Activated T-cell treated with anti-CD3 and anti-CD28 coated beads, Interleukin-2, amount 50 U/mL, for 72 hours (primary cell): Measurements from ENCODE around the gene UPP1. TPM values are rescaled to one million over a fixed set of nuclear protein-coding genes. Genes with fewer than 3 reads are reported as not detected.

Experiments
- ATAC-seq, 2 donors: fragments of 150-1000 bp; cut with Tn5 transposase; replicated peaks in 1 of 2; 2 replicates each; pipeline ENCODE4 v1.10.0; 2021; ENCODE audit warnings: moderate library complexity in 2 of 2, mild to moderate bottlenecking in 1 of 2
- DNase-seq, 2 donors: peaks; one replicate each; pipeline ENCODE4 v3.0.0; 2021 to 2022; ENCODE audit warnings: mixed read lengths in 1 of 2
- H3K27ac Mint-ChIP-seq: one replicate; pipeline ENCODE4 v1.8.0; 2022; ENCODE audit warnings: mild to moderate bottlenecking, moderate library complexity, mixed read lengths
- H3K27me3 Mint-ChIP-seq: one replicate; pipeline ENCODE4 v1.8.0; 2022; ENCODE audit warnings: low read depth, mixed read lengths
- H3K36me3 Mint-ChIP-seq, 2 donors: one replicate each; pipeline ENCODE4 v1.8.0; 2022; ENCODE audit warnings: mixed read lengths in 2 of 2, mild to moderate bottlenecking in 1 of 2; ENCODE audit not compliant: insufficient read depth in 2 of 2
- H3K4me1 Mint-ChIP-seq: one replicate; pipeline ENCODE4 v1.8.0; 2022; ENCODE audit warnings: low read depth, mixed read lengths
- H3K4me3 Mint-ChIP-seq, 2 donors: one replicate each; pipeline ENCODE4 v1.8.0; 2022; ENCODE audit warnings: mild to moderate bottlenecking in 2 of 2, mixed read lengths in 2 of 2, moderate library complexity in 2 of 2
- H3K9me3 Mint-ChIP-seq, 2 donors: one replicate each; pipeline ENCODE4 v1.8.0; 2022; ENCODE audit warnings: mixed read lengths in 2 of 2
- total RNA-seq, 2 donors: library from RNA; stranded (reverse); gene quantifications; one replicate each; pipeline ENCODE4 v1.2.3, GENCODE V29; 2022

UPP1 gene
- total RNA-seq, result 100 to 1,000 TPM in 1 of 2 donors, 10 to 100 TPM in 1; 92.2 to 122 TPM

DNA sequence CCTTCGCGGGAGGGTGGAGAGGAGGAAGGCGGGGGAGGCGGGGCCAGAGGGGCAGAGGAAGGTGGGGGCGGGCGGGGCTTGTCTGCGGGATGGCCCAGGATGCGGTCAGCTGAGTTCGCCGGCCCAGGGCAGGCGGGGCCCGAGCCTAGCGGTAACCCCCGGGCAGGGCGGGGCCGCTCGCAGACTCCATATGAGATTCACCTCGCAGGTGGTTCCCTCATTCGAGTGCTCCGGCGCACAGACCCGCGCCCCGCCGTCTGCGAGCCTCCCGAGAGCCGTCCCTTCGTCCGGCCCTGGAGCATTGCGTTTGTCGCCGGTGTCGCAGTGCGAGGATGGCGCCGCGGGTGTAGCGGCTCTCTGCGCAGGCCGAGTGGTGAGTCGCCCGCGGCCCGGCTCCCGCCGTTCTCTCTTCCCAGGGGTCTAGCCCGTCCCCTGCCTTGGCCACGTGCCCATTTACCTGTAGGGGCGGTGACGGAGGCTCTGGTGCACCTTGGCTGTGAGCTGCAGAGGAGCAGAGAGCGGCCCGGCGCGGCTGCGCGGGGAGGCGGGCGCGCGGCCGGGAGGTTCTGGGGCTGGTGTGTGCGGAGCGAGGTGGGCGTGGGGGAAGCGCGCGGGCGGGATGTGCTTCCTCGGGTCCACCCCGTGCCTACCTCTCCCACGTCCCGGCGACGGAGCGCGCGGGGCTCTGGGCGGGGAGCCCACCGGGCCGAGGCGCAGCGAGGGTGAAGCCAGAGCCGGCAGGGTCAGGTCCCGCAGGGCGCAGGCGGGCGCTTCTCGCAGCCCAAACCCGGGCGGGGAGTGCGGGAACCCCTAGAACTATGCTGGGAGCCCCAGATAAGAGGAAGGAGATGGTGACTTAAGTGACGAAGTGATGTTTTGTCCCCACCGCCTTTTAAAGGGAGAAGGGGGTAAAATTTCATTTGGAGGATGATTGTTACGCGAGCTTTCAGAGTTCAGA is at the start of gene UPP1:
TSS of gene UPP1 (plus strand) at position 220 of the 958 bp plus-strand sequence. CDS start 5,519 bp downstream, outside the sequence.
- ATAC-seq (peak; percentile 73 to 74), DNase-seq (peak; percentile 93 to 94)
- Mint-ChIP-seq H3K27me3 (no peaks in the 10 kb centered on the region), H3K4me3 (peak within 1 kb of the TSS; percentile 87 to 98), H3K36me3 (peaks cover 8 to 17% of the 10 kb centered on the region in 2 donors), H3K9me3 (no peaks in the 10 kb centered on the region), H3K4me1 (peaks cover 83% of the 10 kb centered on the region), H3K27ac (peak within 1 kb of the TSS; percentile 92)

DNA sequence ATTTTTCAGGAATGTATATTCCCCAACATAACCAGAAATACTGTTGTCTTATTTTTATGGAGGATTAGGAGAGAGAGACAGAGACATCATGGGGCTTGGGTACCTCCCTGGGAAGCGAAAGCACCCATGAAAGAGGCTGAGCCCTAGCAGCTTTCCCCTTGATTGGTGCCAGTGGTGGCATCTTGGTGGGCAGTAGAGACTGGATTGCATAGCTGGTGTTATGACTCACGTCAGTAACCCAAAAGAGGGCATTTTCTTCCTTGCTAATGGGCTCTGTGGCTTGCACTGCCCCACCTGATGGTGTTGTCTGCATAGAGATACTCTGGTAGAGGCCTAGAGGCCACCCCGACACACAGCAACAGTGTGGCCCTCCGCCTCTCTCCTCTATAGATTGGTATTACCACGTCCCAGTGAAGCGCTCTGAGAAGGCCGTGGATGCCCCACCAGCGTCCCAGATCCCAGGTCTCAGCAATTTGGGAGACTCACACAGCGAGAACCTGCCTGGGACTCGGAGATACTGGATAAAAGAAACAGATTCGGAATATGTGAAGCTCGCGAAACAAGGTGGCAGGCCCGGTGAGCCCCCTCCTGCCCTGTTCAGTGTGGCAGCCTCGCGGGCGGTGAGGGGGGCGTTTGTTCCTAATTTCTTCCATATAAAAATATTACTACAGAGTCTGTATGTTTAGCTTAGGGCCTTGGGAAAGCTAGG is 48.0 kb upstream of the UPP1 start:
- peaks cover 25% of the 10 kb centered on the region for H3K27me3 Mint-ChIP-seq
- no peaks in the 10 kb centered on the region for H3K36me3 Mint-ChIP-seq
- ATAC-seq (peak; percentile 19 to 32), DNase-seq (no peak)
- H3K9me3 Mint-ChIP-seq, result no peaks in the 10 kb centered on the region
- peak overlapping the region; percentile 29 to 59 for H3K4me3 Mint-ChIP-seq
- peak overlapping the region; percentile 72 for H3K27ac Mint-ChIP-seq
- H3K4me1 Mint-ChIP-seq, result peaks cover 23% of the 10 kb centered on the region

DNA sequence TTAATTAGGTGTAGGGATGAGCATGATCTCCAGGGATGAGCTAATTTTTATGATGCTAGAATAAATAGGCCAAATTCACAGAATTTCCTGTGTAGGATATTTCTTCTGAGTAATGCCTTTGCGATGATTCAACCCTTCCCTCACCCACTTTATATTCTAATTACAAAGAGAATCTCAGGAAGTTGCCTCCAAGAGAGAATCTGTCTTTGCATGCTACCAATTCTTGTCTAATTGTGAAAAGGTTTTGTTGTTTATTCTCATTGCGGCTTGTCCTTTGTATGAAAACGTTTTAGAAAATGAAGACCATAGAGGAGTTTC is 47.5 kb upstream of the UPP1 start:
- peak; percentile 52 to 66 for ATAC-seq

GRCh38 chr7:48042216-48042615 is 46.8 kb upstream of the UPP1 start:
- Mint-ChIP-seq H3K9me3 (no peaks in the 10 kb centered on the region), H3K36me3 (no peaks in the 10 kb centered on the region), H3K4me1 (peaks cover 20% of the 10 kb centered on the region), H3K27ac (peak overlapping the region; percentile 78), H3K27me3 (peaks cover 14% of the 10 kb centered on the region), H3K4me3 (peak overlapping the region in 1 of 2 donors; percentile 59)
- ATAC-seq, result no peak
- no peak for DNase-seq

More for the DNA sequence above, 47.5 kb upstream of the UPP1 start:
- Mint-ChIP-seq H3K9me3 (no peaks in the 10 kb centered on the region), H3K27me3 (peaks cover 20% of the 10 kb centered on the region), H3K36me3 (no peaks in the 10 kb centered on the region), H3K27ac (peak overlapping the region; percentile 72), H3K4me1 (peaks cover 20% of the 10 kb centered on the region), H3K4me3 (peak overlapping the region in 1 of 2 donors; percentile 59)
- no peak for DNase-seq

GRCh38 chr7:48042636-48043035 is 46.4 kb upstream of the UPP1 start:
- H3K9me3 Mint-ChIP-seq, result no peaks in the 10 kb centered on the region
- peaks cover 10% of the 10 kb centered on the region for H3K27me3 Mint-ChIP-seq
- no peak overlapping the region for H3K27ac Mint-ChIP-seq
- H3K4me1 Mint-ChIP-seq, result peaks cover 20% of the 10 kb centered on the region
- H3K36me3 Mint-ChIP-seq, result no peaks in the 10 kb centered on the region
- DNase-seq (no peak), ATAC-seq (peak in 1 of 2 donors; percentile 16)
- H3K4me3 Mint-ChIP-seq, result no peak overlapping the region

- DNase-seq, result no peak
- Mint-ChIP-seq H3K27ac (no peak overlapping the region), H3K4me1 (peaks cover 24% of the 10 kb centered on the region)
Observed at GRCh38 chr7:48045195-48045765, 43.8 kb upstream of the UPP1 start.

GRCh38 chr7:48046458-48046857 is 42.6 kb upstream of the UPP1 start:
- DNase-seq (no peak), ATAC-seq (no peak)
- no peaks in the 10 kb centered on the region for H3K9me3 Mint-ChIP-seq
- H3K4me3 Mint-ChIP-seq, result no peak overlapping the region
- no peaks in the 10 kb centered on the region for H3K27me3 Mint-ChIP-seq
- no peak overlapping the region for H3K27ac Mint-ChIP-seq
- H3K36me3 Mint-ChIP-seq, result no peaks in the 10 kb centered on the region
- peaks cover 14% of the 10 kb centered on the region for H3K4me1 Mint-ChIP-seq

More at GRCh38 chr7:48045195-48045765, 43.8 kb upstream of the UPP1 start:
- Mint-ChIP-seq H3K4me3 (no peak overlapping the region), H3K27me3 (no peaks in the 10 kb centered on the region), H3K36me3 (no peaks in the 10 kb centered on the region), H3K9me3 (no peaks in the 10 kb centered on the region)
- no peak for ATAC-seq

DNA sequence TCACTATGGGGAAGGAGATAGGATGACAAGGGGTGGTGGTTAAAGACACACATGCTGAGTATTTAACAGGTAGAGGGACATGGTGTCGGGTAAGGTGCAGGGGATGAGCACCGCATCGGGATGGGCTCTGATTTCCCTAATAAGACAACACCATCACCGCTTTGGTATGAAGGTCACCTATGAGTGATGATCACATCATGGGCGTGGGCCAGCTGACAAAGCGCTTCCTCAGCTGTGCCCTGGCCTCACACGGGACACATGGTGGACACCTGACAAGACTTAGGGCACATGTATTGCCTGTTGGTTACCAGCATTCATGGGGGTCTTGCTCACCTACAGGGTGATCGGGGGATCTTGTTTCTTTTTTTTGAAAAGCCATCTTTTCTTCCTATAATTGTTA is 41.0 kb upstream of the UPP1 start:
- H3K27me3 Mint-ChIP-seq, result no peaks in the 10 kb centered on the region
- DNase-seq (no peak), ATAC-seq (no peak)
- H3K4me3 Mint-ChIP-seq, result no peak overlapping the region
- H3K4me1 Mint-ChIP-seq, result peaks cover 14% of the 10 kb centered on the region
- no peak overlapping the region for H3K27ac Mint-ChIP-seq
- H3K9me3 Mint-ChIP-seq, result no peaks in the 10 kb centered on the region
- H3K36me3 Mint-ChIP-seq, result no peaks in the 10 kb centered on the region

GRCh38 chr7:48049850-48050249 is 39.2 kb upstream of the UPP1 start:
- H3K27ac Mint-ChIP-seq, result no peak overlapping the region
- no peak for ATAC-seq
- no peaks in the 10 kb centered on the region for H3K36me3 Mint-ChIP-seq

DNA sequence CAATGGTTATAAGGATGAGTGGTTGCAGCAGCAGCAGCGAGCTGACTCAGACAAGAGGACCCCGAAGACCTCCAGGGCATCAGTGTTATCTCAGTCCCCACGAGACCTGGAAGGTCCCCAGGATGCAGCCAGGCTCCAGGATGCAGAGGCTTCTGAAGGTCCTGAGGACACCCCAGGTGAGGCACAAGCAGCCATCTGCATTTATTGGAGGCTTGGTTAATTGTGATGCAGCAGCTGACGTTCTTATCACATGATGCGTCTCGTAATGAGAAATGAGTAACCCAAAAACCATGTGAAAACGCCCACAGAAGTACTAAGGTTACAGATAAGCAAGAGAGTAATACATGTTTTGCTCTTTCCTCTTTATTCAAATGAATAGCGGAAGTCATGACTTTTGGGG is 36.3 kb upstream of the UPP1 start:
- peak in 1 of 2 donors; percentile 25 for DNase-seq
- peaks cover 0 to 5% of the 10 kb centered on the region in 2 donors for H3K36me3 Mint-ChIP-seq
- no peaks in the 10 kb centered on the region for H3K27me3 Mint-ChIP-seq

More at GRCh38 chr7:48049850-48050249, 39.2 kb upstream of the UPP1 start:
- no peak for DNase-seq
- Mint-ChIP-seq H3K4me3 (no peak overlapping the region), H3K4me1 (peaks cover 14% of the 10 kb centered on the region), H3K27me3 (no peaks in the 10 kb centered on the region), H3K9me3 (no peaks in the 10 kb centered on the region)

DNA sequence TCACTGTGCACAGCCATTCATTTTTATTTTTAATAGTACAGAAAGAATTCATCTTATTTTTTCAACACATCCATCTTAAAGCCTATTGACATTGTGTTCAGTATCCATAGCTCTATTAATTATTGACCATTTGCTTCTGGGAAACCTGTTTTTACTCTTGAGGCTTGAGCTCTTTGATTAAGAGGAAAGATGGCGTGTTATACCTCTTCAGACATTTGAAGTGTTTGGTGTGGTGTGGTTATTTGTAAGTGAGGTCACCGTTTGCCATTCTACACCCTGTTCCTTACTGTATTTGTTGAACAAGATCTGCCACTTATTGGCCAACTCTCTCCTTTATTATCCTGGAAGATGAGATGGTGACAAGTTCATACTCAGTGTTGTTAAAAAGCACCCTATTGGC is 35.3 kb upstream of the UPP1 start:
- DNase-seq (no peak), ATAC-seq (no peak)
- no peaks in the 10 kb centered on the region for H3K27me3 Mint-ChIP-seq
- peaks cover 0 to 5% of the 10 kb centered on the region in 2 donors for H3K36me3 Mint-ChIP-seq
- peaks cover 2 to 4% of the 10 kb centered on the region in 2 donors for H3K9me3 Mint-ChIP-seq
- H3K4me3 Mint-ChIP-seq, result no peak overlapping the region
- H3K4me1 Mint-ChIP-seq, result peaks cover 14% of the 10 kb centered on the region
- H3K27ac Mint-ChIP-seq, result no peak overlapping the region

More for the DNA sequence above, 36.3 kb upstream of the UPP1 start:
- peak; percentile 78 to 82 for ATAC-seq
- no peak overlapping the region for H3K4me3 Mint-ChIP-seq
- peaks cover 2% of the 10 kb centered on the region in 2 donors for H3K9me3 Mint-ChIP-seq
- peaks cover 14% of the 10 kb centered on the region for H3K4me1 Mint-ChIP-seq
- no peak overlapping the region for H3K27ac Mint-ChIP-seq

DNA sequence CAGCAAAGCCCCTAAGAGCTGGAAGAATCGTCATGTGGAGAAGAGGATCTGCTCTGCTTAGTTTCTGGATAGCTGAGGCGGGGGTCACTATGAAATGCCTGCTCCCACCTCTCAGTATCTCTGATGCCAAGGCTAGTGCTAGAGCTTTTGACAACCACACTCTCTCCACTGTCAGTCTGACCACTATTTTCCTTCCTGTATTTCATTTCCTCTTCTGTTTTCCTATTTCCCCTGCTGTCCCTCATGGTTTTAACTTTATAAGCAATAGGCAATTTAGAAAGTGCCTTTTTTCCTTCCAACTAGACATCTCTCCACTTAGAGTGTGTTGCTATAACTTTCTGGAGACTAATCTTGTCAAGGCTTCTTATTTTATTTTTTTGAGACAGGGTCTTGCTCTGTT is 30.1 kb upstream of the UPP1 start:
- no peak for ATAC-seq
- no peak overlapping the region for H3K4me3 Mint-ChIP-seq
- no peaks in the 10 kb centered on the region for H3K4me1 Mint-ChIP-seq
- H3K9me3 Mint-ChIP-seq, result peaks cover 4 to 5% of the 10 kb centered on the region in 2 donors
- no peaks in the 10 kb centered on the region for H3K27me3 Mint-ChIP-seq
- peaks cover 3 to 7% of the 10 kb centered on the region in 2 donors for H3K36me3 Mint-ChIP-seq
- no peak for DNase-seq
- peak overlapping the region; percentile 33 for H3K27ac Mint-ChIP-seq

- Mint-ChIP-seq H3K4me1 (no peaks in the 10 kb centered on the region), H3K36me3 (peaks cover 4 to 7% of the 10 kb centered on the region in 2 donors), H3K4me3 (no peak overlapping the region), H3K9me3 (peaks cover 4 to 5% of the 10 kb centered on the region in 2 donors), H3K27ac (no peak overlapping the region), H3K27me3 (no peaks in the 10 kb centered on the region)
- DNase-seq (no peak), ATAC-seq (no peak)
Observed at GRCh38 chr7:48059706-48060105, 29.4 kb upstream of the UPP1 start.
